Measurements from ENCODE around the gene ATP8A2.

DNA sequence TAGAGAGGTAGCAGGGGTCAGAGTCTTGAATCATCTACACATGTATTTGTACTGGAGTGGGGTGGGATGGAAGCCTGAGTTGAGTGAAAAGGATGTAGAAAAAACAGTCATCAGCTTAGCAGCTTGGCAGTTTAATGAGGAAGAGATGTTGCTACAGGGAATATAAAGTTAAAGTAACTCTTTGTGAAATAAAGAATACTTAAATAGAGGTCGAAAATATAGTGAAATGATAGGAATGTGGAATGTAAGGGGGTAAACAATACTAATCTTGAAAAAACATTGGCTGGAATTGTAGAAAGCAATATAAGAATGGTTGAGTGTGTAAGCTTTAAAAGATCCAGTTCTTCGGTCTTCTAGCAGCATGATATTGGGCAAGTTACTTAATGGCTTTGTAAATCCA is 47.7 kb upstream of the ATP8A2 start:
- TF ChIP-seq, protein P1, sequence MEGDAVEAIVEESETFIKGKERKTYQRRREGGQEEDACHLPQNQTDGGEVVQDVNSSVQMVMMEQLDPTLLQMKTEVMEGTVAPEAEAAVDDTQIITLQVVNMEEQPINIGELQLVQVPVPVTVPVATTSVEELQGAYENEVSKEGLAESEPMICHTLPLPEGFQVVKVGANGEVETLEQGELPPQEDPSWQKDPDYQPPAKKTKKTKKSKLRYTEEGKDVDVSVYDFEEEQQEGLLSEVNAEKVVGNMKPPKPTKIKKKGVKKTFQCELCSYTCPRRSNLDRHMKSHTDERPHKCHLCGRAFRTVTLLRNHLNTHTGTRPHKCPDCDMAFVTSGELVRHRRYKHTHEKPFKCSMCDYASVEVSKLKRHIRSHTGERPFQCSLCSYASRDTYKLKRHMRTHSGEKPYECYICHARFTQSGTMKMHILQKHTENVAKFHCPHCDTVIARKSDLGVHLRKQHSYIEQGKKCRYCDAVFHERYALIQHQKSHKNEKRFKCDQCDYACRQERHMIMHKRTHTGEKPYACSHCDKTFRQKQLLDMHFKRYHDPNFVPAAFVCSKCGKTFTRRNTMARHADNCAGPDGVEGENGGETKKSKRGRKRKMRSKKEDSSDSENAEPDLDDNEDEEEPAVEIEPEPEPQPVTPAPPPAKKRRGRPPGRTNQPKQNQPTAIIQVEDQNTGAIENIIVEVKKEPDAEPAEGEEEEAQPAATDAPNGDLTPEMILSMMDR (IDR thresholded peaks at IDR 0.05): no peak
- TF ChIP-seq POLR2A (IDR thresholded peaks at IDR 0.05): no peak

Measured in transverse colon (tissue), 3 donors.